Measurements from ENCODE around the gene GAB4. TPM values are rescaled to one million over a fixed set of nuclear protein-coding genes. Genes with fewer than 3 reads are reported as not detected.

The GAB4 gene
- total RNA-seq, 1 experiment from 2014 or later, result not detected

DNA sequence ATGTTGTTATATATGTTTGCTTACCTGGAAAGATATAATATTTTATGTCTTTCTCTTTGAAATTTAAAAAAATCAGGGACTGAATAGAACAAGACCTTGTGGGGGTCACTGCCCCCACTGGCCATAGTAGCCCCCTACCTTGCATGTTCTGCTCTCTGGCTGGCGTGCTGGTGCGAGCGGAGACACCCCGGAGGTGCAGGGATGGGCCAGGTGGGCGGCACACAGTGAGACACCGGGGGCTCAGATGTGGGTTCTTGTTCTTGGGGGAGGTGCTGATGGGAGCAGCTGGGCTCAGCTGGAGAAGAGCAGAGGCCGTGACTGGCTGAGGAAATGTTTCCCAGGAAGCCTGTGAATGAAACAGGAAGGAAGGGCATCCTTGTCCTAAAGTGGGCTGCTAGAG lies 20.2 kb downstream of the GAB4 start:
- DNase-seq (ENCODE audit: low read depth), result no peak

DNA sequence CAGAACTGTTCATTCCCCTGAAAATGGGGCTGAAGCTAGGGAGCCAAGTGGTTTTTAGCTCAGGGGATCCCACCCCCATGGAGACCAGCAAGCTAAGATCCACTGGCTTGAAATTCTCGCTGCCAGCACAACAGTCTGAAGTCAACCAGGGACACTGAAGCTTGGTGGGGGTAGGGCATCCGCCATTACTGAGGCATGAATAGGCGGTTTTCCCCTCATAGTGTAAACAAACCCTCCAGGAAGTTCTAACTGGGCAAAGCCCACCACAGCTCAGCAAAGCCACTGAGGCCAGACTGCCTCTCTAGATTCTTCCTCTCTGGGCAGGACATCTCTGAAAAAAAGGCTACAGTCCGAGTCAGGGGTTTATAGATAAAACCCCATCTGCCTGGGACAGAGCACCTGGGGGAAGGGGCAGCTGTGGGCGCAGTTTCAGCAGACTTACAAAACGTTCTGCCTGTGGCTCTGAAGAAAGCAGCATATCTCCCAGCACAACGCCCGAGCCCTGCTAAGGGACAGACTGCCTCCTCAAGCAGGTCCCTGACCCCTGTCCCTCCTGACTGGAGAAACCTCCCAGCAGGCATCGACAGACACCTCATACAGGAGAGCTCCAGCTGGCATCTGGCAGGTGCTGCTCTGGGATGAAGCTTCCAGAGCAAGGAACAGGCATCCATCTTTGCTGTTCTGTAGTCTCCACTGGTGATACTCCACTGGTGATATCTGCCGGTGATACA lies 32.7 kb downstream of the GAB4 start:
- DNase-seq (ENCODE audit: low read depth), result no peak

DNA sequence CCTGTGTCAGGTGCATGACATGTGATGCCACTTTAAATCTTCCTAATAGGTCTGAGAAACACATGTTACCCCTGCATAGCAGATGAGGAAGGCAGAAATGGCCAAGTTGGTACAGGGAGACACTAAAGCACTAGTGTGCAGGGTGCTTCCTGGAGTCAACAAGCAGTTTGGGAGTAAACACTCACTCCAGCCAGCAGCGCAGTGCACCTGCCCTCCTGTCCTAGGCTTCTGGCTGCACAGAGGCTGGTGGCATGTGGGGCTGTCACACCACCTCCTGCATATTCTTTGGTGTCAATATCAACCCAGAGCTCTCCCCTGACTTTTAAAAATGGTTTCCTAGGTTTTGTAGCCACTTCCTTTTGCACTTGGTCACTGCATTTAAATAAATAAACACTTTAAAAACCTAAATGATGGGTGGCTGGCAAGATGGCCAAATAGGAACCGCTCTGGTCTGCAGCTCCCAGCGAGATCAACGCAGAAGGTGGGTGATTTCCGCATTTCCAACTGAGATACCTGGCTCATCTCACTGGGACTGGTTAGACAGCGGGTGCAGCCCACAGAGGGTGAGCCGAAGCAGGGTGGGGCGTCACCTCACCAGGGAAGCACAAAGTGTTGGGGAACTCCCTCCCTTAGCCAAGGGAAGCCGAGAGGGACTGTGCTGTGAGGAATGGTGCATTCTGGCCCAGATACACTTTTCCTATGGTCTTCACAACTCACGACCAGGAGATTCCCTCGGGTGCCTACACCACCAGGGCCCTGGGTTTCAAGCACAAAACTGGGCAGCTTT lies 33.5 kb downstream of the GAB4 start:
- no peak for DNase-seq (ENCODE audit: low read depth)

DNA sequence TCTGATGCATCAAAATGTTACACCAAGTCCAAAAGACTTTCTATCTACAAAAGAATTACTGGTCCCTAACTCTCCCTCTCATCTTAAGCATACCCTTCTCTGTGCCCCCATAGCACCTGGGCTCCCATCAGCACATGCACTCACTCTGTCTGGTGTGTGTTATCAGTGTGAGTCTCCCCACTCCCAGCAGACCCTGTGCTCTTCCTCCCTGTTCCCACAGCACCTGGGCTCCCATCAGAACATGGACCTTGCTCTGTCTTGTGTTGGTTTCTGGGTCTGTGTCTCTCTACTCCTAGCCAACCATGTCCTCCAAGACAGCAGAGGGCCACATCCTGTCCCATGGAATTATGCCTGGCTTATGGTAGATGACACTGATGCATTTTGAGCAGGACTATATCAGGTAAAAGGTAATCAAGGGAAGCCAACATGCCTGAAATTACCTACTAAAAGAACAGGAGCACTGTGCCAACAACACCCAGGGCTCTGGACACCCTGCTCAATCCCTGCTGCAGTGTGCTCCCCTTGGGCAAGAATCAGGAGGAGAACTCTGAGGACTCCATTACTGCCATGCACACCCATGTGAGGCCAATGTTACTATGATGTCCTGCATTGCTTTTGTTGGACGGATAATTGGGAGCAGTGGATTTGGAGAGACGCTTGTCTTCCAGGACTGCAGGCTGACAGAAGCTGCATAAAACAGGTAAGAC lies 34.3 kb downstream of the GAB4 start:
- DNase-seq (ENCODE audit: low read depth), result no peak

DNA sequence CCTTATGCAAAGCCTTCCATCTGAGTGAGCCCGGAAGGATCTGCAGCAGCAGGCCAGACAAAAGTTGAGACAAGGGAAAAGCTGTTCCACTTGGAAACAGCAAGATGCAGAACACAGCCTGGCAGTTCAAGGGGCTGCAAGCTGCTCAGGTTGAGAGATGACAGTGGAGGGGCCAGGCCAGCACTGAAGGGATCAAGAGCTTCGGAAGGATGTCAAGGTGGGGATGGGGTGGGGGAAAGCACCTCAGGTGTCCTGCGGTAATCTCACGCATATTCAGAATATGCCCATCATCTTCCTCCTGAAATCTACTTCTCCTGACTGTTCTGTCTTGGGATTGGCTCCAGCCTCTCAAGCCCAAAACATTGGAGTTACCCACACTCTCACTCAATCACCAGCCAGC lies 35.7 kb downstream of the GAB4 start:
- no peak for DNase-seq (ENCODE audit: low read depth)

DNA sequence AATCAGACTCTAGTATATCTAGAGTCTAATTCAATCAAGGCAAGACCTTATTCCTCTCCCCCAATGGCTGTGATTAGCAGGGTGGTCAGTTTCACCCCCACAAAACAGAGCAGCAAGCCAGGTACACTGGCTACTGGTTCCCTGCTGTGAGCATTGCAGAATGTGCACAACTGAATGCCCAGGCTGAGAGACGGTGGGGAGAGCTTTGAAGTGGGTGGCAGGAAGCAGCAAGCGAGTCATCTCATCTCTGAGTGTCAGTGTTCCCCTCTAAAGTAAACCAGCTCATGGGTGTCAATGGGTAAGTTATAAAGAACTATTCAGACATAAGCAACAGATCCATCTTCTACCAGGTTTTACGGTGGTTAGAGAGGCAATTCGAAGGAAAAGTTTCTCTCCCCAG lies 37.6 kb downstream of the GAB4 start:
- no peak for DNase-seq (ENCODE audit: low read depth)

DNA sequence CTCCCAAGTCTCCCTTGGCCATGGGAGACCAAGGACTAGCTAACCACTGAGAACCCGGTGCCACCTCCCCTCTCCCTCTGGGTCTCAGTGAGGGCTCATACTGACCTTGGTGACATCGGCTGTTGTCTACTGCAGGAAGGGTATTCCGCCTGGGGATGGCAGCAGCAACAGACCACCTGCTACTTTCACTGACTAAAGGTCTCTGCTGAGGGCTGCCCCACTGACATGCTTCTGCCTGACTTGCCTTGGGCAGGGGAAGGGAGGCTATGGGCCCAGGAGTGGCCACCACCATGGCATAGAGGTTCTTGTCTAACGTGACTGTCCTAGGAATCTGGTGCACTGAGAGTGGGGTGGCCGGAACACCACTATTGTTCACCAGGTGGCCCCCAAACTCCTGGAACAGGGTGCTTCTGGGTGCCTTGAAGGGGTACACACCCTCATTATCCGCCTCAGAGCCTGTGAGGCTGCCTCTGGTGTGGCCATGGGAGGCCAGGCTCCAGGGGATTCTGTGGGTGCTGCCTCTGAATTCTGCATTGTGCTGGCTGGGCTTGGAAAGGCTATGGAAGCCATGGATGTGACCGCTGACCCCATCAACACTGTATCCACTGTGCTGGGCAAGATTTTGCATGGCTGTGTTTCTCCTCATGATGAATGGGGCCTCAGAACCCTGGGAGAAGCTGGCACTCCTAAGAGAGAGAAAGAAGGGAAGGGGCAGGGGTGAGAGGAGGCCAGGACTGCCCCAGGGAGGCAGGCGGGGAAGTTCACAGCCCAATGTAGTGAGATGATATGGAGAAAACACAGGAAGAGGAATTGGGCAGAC lies 38.3 kb downstream of the GAB4 start:
- DNase-seq (ENCODE audit: low read depth), result no peak

DNA sequence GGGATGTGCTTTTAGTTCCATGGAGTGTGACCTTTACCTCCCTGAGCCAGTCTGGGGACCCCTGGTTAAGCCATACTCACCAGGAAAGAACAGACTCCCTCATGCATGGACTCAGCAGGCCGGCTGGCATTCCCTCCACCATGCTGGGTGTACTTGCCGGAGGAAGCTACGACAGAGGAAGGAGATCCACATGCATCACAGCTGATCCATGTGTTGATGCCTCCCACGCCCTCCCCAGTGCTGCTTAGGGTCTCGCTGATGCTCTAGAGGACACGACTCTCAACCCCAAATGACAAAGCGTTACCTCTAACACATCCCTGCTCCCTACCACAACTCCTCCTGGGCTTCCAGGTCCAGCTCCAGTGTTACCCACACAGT lies 39.8 kb downstream of the GAB4 start:
- no peak for DNase-seq (ENCODE audit: low read depth)

DNA sequence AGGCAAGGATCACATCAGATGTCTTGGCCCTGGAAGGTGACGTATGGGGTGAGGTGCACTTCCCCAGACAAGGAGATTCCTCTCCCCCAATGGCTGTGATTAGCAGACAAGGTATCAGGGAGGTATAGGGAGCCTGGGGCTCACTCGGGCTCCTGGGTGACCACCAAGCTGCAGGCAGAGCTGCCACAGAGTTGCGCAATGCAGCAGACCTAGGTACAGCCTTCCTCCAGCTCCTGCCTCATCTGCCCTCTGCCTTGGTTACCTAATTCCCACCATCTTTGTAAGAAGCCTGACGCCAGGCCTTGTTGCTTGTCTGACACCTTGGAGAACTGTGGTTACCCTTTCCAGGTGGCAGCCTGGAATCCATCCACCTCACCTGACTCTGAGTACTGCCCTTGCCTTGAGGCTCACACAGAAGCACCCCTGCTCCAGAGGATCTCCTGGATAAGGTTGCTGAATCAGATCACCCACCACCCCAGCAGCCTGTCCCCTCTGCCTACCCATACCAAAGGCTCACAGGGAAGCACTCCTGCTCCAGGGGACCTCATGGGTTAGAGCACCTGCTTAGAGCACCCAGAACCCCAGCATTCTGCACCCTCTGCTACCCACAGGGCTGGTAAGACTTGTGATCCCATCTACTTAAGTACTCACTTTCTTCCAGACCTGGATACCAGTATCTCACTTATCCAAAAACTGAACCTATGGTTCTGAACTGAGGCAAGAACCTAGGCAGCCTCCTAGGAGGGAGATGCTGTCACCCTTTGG lies 40.4 kb downstream of the GAB4 start:
- no peak for DNase-seq (ENCODE audit: low read depth)

DNA sequence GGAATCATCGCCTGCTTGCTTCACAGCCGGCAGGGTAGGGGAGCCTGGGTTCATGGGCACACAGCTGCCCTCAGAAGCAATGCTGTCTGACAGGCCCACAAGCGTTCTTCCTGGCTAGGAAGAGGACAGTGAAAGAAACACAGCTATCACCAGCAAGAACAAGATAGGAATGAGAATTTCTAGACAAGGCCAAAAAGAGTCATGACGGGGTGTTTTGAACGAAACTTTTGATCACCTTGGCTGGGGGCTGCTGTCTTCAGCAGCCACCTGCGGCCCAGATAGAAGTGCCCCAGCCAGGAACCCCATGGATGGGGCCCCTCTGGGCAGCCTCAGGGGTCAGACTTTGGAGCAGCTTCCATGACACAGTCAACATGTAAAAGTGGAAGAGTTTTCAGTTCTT lies 41.8 kb downstream of the GAB4 start:
- no peak for DNase-seq (ENCODE audit: low read depth)

DNA sequence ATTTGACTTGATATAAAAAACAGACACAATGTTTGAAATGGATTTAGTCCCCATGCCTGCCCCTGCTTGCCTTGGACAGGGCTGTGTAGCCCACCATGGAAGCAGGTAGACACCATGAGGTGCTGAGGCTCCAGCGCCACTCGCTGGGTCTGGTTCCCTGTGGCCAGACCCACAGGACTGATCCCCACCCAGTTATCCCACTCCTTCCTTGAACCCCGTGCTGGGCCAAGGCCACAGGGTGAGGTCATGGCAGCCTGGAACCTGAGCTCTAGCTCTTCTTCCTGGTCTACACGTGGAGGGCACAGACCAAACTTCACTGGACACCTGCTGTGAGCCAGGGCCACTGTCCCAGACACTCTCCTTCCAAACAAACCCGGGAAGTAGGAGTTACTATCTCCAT lies 42.5 kb downstream of the GAB4 start:
- no peak for DNase-seq (ENCODE audit: low read depth)

DNA sequence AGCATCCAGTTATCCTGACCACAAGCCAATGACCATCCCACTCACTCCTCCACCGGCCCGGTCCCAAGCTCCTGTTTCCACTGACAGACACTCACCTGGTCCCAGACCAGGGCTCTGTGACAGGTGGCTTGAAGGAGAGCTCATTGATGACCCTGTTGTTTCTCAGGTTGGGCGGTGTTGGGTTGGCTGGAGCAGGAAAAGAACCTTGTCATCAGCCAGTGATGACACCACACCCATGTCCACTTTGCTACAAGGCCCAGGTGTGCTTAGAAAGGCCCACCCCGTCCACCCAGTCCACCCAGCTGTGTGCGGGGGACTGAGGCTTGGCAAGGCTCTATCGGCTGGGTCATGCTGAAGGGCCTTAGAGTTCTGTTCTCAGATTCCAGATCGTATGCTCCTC lies 42.9 kb downstream of the GAB4 start:
- DNase-seq (ENCODE audit: low read depth), result no peak

DNA sequence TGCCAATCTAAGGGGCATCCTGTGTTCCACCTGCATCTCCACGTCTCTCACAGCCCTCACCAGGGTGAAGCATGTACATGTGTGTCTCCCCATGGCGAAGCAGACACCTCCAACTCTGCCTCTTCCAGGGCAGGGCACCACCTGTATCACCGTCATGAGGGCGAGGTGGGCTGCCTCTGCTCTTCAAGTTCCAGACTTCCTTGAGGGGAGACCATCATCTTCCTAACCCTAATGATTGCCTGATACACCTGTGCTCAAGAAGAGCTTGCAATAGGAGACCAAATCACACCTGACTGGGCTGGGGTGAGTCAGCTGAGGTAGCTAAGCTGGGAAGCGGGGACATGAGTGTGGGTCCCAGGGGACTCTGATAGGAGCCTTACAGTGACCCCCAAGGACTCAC lies 43.7 kb downstream of the GAB4 start:
- no peak for DNase-seq (ENCODE audit: low read depth)

DNA sequence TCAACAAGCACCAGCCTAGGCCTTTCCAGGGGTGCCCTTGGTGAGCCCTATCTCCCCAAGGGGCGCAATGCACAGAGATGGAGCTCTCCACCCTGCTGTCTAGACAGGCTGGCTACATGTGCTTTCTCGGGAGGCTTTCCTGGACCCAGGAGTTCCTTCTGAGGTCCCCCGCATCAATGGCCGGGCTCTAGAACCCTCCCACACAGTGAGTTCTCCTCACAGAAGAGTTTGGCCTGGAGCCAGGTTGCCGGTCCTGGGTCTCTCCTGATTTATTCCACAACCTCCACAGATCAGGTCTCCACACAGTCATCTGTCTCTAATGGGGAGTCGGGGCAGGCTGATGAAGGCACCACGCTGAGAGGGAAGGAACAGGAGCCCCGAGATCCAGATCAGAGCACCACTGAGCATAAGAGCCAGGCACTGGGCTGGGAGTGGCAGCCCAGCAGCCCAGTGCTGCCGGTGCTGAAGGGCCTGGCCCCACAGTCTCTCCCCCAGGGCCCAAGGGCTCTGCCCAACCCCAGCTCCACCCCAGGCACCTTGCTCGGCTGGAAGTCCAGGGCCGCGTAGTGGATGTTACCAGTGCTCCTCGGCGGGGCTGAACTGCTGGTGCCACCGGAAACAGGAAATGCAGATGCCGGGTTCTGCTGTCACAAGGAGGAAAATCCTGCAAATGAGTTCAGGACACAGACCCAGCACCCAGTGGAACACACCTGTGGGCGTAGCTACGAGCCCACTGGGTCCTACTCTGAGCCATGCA lies 44.7 kb downstream of the GAB4 start:
- DNase-seq (ENCODE audit: low read depth), result no peak

DNA sequence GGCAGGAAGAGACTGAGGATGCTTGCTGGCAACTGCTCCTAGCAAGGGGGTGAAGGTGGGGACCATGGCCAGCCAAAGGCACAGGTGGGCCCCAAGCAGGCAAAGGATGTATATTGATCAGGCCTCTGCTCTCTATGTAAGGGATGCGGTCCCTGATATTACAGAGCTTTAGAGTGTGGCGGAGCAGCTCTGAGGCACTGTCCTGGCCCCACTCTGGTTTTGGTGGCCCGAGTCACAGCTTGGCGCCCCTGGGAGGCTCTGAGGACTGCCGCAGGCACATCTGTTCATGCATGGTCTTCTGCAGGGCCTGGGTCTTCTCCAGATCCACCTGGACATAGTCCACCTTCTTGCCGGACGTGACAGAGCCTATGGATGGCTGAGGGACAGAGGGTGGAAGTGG lies 45.5 kb downstream of the GAB4 start:
- DNase-seq (ENCODE audit: low read depth), result no peak

DNA sequence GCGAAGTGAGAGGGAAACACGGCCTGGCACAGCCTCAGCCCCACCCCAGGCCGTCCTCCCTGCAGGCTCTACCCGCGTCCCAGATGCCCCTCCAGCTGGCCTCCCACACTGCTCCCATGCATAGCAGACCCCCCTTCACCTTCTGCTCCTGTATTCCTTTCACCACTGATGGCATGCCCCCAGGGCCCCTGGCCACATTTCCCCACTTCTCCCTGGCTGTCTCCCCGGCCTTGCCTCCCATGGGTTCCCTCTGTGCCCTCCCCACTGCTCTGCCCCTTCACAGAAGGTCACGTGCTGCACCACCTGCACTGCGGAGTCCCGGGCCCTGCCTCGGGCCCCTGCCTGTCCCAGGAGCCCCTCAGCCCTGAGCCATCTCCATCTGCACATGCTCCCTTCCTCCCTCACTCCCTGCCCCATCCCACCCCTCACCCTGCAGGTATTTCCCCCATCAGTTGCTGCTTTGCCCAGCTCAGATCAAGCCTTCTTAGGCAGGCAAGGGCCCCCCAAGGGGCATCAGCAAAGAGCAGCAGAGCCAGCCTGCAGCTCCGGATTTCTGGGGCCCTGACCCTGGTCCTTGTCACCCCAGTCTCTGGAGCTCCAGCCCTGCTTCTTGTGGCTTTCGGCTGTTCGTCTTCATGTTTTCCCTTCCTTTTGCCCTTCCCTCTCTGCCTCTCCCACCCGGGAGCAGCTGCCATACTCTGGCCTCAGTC lies 46.4 kb downstream of the GAB4 start:
- DNase-seq (ENCODE audit: low read depth), result no peak

DNA sequence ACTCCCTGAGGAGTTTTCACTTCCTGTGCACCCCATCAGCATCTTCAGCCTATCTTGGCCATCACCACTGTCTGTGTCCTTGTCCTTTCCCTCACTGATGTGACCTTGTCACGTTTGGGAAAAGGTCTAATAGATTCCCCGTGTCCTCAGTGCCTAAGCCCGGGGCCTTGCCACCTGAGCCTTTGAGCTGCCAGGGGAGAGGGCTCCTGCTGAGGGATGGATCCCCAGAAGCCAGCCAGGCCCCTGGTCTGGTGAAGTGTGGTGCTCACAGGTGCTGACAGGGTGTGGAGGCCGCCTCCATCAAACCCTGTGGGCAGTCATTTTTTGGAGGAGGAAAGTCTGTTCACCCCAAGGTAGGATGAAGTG lies 47.2 kb downstream of the GAB4 start:
- no peak for DNase-seq (ENCODE audit: low read depth)

DNA sequence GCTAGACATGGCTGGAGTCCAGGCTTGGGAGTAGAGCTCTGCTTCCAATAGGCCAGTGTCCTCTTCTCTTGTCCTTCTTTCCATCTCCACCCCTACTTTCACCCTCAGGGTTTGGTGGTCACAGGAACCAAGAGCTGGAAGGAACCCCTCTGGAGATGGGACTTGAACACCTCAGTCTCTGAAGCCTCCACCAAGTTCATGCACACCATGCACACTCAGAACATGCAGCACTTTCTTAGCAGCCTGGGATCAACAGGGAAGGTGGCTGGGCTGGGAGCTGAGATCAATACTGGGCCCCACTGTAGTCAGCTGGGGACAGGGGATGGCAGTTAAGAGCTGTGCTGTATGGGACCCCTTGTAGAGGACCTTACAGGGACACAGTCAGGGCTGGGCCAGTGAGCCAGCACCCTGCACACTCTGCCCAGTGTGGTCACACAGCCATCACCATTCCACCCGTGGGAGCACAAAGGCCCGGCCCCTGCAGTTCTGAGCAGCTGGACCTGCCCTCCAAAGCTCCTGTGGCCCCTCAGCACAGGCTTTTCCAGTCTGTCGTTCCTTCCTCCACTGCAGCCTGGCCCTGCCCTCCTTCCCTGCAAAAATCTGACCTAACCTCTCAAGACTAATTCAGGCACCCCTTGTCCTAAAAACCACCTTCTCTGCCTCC lies 47.7 kb downstream of the GAB4 start:
- no peak for DNase-seq (ENCODE audit: low read depth)

DNA sequence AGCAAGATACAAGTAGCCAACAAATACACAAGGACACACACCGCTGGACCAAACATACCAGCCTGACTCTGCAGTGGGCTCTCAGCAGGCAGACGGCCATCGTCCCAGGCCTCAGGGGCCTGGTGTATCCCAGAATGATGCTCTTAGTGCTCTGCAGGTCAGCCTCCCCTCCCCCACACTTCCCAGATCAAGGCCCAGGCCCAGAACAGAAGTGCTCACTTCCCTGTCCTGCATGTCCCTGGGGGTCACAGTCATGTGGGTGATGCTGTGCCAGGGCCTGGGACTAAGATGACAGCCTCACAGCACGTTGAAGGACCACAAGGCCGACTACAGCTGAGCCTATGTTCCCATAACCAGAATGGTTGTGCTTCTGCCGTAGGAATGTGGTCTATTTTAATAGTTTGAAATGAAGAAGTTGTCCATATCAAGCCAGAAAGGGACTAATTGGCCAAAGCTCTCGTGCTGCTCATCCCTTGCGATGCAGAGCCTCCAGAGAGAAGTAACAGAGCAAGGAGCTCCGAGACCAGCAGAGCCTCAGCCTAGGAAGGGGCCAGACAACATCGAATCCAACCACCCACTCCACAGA lies 48.6 kb downstream of the GAB4 start:
- DNase-seq (ENCODE audit: low read depth), result no peak

Measured in Daoy (cell line).